ENCODE data around the gene PAFAH2. TPM values are rescaled to one million over a fixed set of nuclear protein-coding genes. Genes with fewer than 3 reads are reported as not detected.
"Not testable (repeated sequence)": the region's sequence is repeated elsewhere in the genome, so short reads cannot be mapped to it uniquely, and the experiment has no call there.

The PAFAH2 gene
- polyA plus RNA-seq, 1 donor, result 84.2 TPM

GRCh38 chr1:26012864-26013263 lies 15.0 kb upstream of the PAFAH2 start:
- DNase-seq (ENCODE audit: low read depth), result no peak

GRCh38 chr1:26010825-26011224 lies 13.0 kb upstream of the PAFAH2 start:
- no peak for DNase-seq (ENCODE audit: low read depth)

- DNase-seq (ENCODE audit: low read depth), result no peak
Observed at GRCh38 chr1:26009796-26010447, 12.1 kb upstream of the PAFAH2 start.

- no peak for DNase-seq (ENCODE audit: low read depth)
Observed at GRCh38 chr1:26006710-26007109, 8.8 kb upstream of the PAFAH2 start.

GRCh38 chr1:26005434-26006105 lies 7.7 kb upstream of the PAFAH2 start:
- no peak for DNase-seq (ENCODE audit: low read depth)

- no peak for DNase-seq (ENCODE audit: low read depth)
Observed at GRCh38 chr1:26003756-26004155, 5.9 kb upstream of the PAFAH2 start.

GRCh38 chr1:26003262-26003661 lies 5.4 kb upstream of the PAFAH2 start:
- DNase-seq (ENCODE audit: low read depth), result no peak

- DNase-seq (ENCODE audit: low read depth), result no peak
Observed at GRCh38 chr1:25999041-25999800, 1.4 kb upstream of the PAFAH2 start.

GRCh38 chr1:25996966-25997827 lies 666 bp downstream of the PAFAH2 start:
- DNase-seq (ENCODE audit: low read depth), result no peak

- no peak for DNase-seq (ENCODE audit: low read depth)
Observed at GRCh38 chr1:25994402-25995150, 3.3 kb downstream of the PAFAH2 start.

GRCh38 chr1:25993197-25993951 lies 4.5 kb downstream of the PAFAH2 start:
- no peak for DNase-seq (ENCODE audit: low read depth)

GRCh38 chr1:25992689-25993171 lies 5.1 kb downstream of the PAFAH2 start:
- no peak for DNase-seq (ENCODE audit: low read depth)

GRCh38 chr1:25991937-25992688 lies 5.8 kb downstream of the PAFAH2 start:
- DNase-seq (ENCODE audit: low read depth), result no peak

- DNase-seq (ENCODE audit: low read depth), result no peak
Observed at GRCh38 chr1:25990702-25991395, 7.0 kb downstream of the PAFAH2 start.

- DNase-seq (ENCODE audit: low read depth), result no peak
Observed at GRCh38 chr1:25990251-25990650, 7.6 kb downstream of the PAFAH2 start.

- DNase-seq (ENCODE audit: low read depth), result no peak
Observed at GRCh38 chr1:25989440-25990234, 8.2 kb downstream of the PAFAH2 start.

- DNase-seq (ENCODE audit: low read depth), result no peak
Observed at GRCh38 chr1:25987951-25988350, 9.9 kb downstream of the PAFAH2 start.

GRCh38 chr1:25986773-25987172 lies 11.1 kb downstream of the PAFAH2 start:
- DNase-seq (ENCODE audit: low read depth), result not testable (repeated sequence)
